Kasumi-1 (cell line): ENCODE measurements around the gene NT5DC4.

Experiments used
- DNase-seq, 2 experiments: peaks; one replicate each; lab custom pipeline; 2025; lab: John Stamatoyannopoulos, UW

Gene NT5DC4

DNA sequence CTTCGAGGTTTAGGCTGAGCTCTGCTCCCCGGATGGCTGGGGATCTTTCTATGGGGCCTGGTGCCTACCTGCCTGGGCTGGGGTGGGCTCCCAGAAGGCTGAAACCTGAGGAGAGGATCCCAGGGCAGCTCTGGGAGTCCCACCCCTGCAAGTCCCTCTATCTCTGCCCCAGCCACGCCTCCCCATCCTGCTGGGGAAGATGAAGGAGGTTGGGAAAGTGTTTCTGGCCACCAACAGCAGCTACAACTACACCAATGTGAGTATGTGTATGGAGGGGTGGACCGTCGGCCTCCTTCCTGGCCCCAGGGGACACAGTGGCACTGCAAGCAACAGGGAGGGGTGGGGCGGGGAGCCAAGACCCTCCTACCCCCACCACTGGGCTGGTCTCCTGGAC, 2.7 kb downstream of the NT5DC4 start:
- DNase-seq, result no peak

DNA sequence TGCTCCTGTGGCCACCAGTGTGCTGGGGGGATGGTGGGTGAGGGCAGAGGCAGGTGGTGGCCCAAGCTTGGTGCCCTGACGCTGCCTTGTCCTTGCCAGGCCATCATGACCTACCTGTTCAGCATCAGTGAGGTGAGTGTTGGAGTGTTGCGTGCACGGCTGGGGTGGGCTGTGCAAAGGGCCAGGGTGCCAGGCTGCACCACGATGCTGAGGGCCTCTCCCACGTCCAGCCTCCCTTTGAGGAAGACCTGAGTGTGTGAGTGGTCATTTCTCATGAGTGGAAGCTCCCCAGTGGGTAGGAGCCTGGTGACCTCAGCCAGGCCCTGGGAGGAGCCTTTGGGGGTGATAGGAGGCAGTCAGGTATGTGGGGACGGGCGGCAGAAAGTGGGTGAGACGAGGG, 3.2 kb downstream of the NT5DC4 start:
- DNase-seq, result no peak

DNA sequence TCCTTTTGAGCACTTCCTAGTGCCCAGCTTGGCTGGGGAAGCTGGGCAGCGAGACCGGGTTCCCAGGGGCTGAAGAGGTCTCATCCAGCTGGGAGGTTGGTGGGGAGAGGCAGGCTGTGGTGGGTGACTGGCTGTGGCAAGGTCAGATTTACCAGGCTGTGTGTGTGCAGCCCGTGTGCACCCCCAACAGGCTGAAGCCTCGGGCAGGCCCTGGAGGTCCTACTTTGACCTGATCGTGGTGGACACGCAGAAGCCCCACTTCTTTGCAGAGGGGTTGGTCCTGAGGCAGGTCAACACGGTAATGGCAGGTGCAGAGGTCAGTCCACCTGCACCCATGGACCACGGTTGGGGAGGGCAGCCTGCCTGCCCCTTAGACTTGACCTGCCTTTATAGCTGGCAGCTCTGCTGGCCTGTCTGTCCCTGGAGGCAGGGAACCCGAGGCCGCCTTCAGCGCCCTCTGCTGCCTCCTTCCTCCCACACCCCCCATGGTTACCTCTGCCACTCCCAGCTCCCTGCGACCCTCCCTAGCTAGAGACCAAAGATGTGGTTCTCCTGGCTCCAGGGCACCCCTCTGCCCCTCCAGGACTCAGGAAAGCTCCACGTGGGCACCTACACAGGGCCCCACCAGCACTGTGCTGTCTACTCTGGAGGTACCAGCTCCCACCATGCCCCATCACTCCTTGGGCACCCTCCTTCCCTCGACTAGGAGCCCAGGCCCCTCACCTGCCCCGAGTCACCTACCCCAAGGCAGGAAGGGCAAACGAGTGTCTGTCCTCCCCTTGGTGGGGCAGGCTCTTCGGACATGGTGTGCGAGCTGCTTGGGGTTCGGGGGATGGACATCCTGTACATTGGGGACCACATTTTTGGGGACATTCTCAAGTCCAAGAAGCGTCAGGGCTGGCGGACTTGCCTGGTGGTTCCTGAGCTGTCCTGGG, 4.0 kb downstream of the NT5DC4 start:
- peak; percentile 23 to 42 for DNase-seq

DNA sequence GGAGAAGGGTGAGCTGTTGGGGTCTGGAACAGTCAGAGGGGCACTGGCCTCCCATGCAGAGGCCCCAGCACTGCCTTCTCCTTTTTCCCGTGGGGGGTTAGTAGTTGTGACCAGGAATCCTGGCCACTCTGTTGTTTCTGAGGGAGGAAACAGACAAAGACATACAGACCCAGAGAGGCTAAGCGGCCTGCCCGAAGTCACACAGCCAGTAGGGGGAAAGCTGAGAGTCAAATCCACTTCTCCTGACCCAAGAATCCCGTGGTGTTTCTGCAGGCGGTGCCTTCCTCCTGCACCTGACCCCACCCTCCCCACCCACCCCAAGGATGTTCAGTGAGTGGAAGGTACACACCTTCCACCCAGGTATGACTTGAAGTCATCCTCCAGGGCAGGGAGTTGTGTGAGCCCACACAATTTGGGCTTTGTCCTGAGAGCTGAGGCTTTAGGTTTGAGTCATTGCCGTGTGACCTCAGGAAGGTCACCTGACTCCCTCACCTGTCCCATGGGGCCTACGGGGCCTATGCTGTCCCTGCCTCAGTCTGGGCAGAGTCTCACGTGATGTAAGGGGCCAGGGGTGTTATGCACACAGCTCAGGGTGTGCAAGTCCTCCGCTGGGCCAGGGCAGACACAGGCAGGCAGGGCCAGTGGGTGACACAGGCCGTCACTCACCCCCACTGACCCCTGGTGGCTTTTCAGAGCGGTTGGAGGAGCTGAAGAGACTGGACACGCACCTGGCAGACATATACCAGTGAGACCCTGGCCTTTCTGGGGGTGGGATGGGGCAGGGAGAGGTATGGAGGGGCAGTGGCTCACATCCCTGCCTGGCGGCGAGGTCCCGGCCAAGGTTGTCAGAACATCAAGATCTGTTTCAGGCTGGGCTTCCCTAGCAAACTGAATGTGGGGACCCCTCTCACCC, 5.0 kb downstream of the NT5DC4 start:
- no peak for DNase-seq

DNA sequence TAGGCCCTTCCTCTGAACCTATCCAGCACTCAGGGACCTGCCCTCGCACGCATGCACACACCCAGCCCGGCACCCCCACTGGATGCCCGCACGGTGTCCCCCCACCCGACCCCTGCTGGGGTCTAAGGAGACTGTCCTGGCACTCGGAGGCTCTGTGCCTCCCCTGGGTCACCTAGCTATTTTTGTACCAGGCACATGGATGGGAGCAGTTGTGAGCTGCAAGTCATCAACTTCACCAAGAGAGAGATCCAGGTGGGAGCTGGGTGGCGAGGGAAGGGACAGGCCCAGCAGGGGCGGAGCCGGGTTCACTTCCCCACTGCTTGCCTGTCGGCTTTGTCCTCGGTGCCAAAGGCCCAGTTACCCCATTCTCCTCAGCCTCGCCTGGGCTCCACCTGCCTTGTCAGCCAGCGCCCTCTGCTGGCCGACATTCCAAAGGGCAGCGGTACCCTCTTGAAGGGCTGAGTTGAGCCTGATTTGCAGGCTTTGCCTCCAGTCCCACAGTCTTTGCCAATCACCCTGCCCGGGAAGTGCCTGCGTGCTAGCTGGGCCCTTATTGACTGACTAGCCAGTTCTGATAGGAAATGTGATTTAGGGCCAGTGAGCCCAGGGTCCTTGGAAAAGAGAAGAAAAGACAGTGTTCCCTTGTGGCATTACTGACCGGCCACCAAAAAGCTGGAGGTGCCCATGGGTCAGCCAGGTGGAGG, 5.8 kb downstream of the NT5DC4 start:
- DNase-seq, result peak; percentile 89 to 93

DNA sequence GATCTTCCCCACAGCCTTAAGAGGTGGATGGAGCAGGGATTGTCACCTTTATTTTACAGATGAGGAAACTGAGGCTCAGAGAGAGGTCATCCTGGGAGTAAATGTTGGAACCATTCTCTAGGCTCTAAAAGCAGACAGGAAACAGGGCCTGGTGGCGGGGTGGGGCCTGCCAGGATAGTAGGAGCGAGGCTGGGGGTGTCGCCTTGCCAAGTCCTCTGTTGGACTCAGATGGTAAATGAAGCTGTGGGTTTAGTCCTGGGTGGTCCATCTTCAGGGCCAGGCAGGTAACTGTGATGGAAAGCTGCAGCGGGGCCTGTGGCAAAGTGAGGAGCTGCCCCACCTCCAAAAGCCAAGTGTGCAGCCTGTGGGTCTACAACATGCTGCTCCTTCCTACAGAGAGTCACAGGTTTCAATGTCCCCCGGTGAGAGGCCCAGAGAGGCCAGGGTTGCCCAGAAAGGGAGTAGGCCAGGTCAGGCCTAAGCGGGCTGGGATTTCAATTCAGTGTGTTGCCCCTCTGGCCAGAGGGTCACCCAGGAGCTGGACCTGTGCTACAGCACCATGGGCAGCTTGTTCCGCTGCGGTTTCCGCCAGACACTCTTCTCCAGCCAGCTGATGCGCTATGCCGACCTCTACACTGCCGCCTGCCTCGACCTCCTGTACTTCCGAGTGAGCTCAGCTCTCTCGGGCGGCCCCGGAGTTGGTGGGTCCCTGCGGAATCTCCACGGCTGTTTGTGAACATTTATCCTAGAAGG, 6.6 kb downstream of the NT5DC4 start:
- no peak for DNase-seq

DNA sequence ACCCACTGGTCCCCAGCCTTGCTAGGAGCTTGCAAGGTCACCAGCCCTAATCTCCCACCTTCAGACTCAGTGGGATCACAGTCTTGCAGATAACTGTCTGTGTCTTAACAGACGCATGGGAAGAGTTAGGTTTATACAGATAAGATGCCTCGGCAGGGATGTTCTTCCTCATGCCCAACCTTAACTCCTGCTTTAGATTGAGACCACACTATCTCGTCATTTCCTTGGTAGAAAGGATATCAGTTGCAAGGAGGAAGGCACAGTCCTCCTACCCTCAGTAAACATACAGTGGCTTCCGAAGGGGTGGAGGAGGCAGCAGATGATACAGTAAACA, 7.2 kb downstream of the NT5DC4 start:
- no peak for DNase-seq

DNA sequence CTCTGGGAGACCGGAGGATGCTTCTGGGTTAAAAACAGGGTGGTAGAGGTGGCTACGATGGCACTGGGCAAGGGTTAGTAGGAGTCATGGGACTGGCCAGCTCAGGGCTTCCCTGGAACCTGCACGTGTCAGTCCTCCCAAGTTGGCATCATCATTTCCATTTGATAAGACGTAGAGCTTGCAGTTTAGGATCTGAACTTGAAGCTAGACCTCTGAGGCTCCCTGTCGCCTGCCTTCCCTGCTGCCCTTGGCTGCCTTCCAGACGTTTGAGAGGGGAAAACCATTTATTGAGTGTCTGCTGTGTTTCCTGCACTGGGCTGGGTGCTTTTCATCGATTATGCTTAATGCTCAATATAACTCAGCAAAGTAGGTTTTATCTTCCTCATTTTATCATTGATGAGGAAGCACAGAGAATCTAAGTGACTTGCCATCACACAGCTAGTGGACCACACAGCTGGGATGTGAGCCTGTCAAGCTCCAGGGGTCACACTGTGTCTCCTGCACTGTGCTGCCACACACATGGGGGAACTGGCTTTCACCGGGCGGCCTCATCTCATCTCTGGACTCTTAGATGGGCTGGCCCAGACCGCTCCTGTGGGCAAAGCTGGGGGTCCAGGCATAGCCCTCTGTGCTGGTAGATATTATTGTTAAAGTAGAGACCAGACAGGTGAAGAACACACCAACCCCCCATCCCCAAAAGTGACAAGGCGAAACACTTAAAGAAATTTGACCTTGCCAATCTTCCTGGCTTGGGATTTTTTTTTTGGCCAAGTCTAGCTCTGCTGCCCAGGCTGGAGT, 7.8 kb downstream of the NT5DC4 start:
- DNase-seq, result peak in 1 of 2 experiments; percentile 33

DNA sequence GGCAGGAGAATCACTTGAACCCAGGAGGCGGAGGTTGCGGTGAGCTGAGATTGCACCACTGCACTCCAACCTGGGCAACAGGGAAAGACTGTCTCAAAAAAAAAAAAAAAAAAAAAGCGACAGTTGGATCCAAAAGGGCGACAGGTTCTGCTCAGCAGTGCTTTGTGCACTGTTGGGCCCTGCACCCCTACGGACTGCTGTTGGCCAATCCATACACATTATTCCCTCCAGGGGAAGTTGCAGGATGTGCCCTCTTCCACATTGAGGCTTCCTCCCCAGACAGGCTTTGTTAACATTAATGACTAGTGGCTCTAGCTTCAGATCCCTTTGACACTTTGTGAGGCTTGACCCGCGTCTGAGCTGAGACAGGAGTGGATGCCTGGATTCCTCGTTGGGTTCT, 9.4 kb downstream of the NT5DC4 start:
- no peak for DNase-seq

DNA sequence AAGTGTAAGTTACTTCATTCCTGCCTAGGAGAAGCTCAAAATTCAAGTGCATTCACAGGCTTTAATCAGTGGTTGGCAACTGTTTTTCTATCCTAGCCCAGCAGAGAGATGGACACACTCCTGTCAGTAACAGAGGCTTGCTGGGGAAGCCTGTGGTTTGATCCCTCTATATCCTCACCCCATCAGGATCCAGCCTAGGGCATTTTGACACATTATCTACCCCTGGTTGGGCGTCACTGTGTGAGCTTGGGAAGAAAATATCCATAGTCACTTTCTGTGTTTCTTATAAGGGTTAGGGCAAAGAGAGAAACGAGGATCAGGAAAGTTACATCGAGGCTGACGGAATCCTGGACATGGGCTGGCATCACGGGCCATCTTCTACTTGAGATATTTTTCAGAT, 10.0 kb downstream of the NT5DC4 start:
- no peak for DNase-seq

DNA sequence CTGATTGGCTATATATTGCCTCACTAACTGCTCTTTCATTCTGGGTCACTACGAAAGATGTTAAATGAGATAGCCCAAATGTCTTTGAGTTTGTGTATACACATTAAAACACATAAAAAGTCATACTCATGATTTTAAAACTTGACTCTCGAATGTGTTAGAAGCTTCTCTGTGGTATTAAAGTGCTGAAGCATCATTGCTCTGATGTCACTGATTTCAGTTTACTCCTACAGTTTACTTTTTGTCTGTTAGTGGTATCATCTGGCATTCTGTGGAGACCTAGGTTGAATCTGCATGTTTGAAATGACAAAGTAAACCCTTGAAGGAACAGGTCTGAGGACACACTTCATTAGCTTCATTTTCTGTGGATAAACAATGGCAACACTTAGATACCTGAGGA, 10.7 kb downstream of the NT5DC4 start:
- DNase-seq, result no peak

DNA sequence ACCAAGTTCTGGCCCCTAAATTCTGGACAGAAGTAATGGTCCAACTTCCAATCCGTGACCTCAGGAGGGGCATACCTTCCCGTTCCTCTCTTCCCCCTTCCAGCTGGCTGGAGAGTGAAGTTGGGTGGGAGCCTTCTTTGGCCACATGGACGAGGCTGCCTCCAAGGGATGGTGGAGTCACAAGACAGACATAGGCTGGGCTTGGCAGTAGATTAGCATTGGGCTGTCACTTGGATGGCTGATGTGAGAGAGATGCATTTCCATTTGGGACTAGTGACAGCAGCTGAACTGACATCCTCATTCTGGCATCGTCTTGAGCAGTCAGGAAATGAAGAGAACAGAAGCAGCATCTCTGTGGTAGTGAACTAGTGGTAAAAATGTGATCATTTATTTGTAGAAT, 12.6 kb downstream of the NT5DC4 start:
- DNase-seq, result no peak

DNA sequence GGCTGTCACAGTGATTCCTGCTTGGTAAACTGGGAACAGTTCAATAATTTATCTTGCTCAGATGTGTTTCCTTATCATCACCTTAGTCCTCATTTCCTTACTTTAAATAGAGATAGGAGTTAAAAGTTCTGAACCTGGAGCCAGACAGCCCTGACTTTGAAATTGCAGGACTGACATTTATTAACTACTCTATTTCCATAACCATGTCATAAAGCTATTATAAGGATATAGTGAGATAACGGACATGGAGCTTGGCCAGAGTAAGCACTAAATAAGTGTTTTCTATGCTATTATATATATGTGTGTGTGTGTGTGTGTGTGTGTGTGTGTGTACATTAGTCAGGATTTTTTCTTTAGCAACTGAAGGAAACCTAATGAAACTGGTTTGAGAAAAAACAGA, 13.1 kb downstream of the NT5DC4 start:
- DNase-seq, result no peak

DNA sequence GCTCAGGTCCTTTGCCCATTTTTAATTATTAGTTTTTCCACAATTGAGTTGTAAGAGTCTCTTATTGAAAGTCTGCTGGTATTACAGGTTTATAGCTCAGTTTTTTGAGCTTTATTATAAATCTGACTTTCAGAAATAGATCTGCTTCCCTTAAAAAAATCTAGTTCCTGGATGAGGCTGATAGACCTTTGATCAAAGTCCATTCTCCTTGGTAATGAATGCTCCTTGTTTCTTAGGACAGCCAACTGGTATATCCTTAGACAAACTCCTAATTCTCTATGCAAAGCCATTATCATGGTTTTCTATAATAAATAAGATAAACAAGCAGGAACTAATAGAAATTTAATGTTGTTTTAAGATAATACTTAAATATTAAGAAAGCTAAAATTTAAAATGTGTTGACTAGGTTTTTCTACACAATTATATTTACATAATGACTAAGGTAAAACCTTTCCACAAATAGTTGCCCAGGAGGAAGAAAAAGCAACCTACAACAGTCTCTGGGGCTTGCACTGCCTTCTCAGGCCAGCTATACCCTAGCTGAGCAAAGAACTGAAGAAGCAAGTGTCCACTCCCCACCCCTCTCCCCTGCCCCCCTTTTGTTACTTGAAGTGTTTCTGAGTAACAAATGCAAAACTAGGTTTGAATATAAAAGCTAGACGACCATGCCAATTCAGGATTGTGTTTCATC, 16.9 kb downstream of the NT5DC4 start:
- no peak for DNase-seq

DNA sequence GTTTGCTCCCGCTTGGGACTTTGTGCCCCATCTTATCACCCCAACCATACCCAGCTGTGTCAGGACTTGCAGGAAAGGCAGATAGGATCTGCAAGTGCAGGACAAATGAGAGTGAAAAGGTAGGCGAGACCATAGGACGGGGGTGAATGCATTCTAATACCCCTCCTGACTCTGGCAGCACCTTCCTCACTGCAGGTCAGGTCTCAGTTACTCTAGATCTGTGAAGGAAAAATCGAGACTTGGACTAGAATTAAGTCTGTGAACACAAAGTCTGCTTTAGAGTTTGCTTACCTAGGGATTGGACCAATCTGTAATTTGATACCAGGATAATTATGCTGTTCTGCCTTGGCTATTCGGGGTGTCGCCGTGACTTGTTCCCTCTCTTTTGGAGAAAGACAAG, 19.7 kb downstream of the NT5DC4 start:
- DNase-seq, result no peak

DNA sequence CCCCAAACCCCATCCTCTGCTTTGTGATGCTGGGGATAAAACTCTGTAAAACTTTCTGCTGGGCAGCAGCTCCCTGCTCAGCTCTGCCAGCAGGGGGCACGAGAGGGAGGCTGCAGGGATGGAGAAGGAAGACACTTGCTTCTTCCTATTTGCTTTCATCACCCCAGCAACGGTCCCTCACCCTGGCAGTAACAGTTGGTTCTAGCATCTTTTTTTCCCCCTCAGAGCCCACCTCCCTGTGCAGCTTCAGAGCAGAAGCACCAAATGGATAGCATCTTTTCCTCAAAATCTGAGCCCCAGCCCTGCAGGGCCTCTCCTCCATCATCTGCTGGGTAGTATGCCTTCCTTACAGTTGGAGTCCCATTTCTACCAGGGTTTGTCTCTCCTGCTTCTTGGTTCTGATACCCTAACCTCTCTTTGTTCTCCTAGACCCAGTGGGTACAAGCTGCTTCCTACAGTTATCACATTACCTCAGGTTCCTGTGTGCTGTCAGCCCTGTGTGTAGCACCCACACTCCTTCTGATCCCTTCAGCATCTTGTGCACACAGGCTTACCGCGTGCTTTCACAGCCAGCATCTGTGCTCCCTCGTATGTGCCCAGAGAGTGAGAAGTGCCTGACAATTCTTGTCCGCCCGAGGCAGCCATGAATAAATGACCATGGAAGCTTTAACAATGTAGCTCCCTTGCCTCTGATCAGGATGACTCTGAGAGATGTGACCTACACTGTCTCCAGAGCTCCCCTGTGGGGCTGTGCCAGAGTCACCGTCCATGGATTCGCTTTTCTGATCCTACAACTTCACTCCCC, 29.1 kb downstream of the NT5DC4 start:
- DNase-seq, result peak; percentile 86 to 94

DNA sequence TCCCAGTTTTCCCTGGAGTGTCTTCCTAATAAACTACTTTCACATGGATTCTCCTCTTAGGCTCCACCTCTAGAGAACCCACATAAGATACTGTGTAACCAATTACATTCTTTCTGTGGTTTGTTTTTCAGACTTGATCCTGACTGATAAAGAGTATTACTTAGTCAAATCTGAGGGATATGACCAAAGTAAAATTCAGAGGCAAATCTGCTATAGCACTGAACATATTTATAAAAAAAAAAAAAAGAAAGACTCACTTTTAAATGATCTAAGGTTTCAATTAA, 29.7 kb downstream of the NT5DC4 start:
- no peak for DNase-seq

DNA sequence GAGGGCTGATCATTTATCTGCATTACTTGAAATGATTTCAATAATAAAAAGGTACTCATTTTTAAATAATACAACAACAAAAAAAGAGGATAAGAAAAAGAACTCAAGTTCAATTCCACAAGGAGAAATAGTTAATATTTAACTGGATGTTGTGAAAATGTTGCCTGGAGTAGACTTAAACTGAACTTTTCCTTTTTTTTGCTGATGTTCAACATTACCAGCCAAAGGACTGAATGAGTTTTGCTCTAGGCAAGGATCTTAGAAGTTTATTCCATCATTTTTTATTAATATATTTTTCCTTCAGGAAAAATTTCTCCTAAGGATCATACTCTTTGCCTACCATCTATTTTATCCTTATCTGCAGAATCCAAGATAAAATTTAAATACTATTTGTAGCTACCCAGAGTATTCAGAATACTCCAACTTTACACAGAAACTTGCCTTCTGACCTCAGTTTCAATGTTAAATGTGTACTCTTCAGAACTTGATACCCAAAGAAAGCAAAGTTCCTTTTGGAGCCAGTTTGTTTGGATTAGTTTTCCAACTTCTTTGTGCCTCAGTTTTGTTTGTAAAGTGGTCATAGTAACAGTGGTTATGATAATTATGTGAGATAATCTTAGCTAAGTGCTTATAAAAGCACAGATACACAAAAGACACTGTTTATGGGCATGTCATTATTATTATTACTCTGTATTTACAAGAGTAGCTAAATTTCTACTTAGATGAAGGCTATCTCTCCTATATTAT, 30.8 kb downstream of the NT5DC4 start:
- DNase-seq, result no peak

DNA sequence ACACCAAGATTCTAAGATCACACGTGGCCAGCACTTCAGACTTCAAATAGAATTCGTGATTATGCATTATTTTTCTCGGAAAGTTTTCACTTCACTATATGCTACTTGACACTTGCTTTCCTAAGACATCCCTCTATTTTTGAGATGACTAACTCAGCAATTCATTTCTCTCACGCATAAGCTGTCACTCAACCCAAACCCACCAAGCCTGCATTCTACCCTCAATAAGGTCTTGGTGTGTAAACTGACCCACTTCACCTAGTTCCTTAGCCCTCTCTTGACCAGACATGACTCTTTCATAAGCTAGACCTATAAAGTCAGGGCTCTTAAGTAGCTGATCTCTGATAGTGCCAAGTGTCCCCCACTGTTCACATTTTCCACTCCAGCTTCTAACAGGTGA, 31.8 kb downstream of the NT5DC4 start:
- DNase-seq, result no peak
